Esophagus muscularis mucosa (tissue), 4 donors: ENCODE measurements around the gene ALDH3B1.

Experiments used
- CTCF ChIP-seq, 3 experiments: fragments of 200-600 bp in 2 of 3; fragments of 450-650 bp in 1 of 3; sonication (generic) in 2 of 3; IDR thresholded peaks; one replicate each; pipeline ENCODE4 v1.5.1; 2017 to 2019; ENCODE audit warnings: antibody characterized with exemption in 3 of 3, mild to moderate bottlenecking in 2 of 3, moderate library complexity in 1 of 3
- EP300 ChIP-seq: sonication (generic); formaldehyde crosslinking; IDR thresholded peaks from one replicate; pipeline ENCODE4 v1.6.1; 2017; ENCODE audit warnings: antibody characterized with exemption
- POLR2AphosphoS5 ChIP-seq, 2 donors: sonication (generic); formaldehyde crosslinking; IDR thresholded peaks; one replicate each; pipeline ENCODE4 v1.6.1; 2017; ENCODE audit warnings: antibody characterized with exemption in 2 of 2

- no peak for TF ChIP-seq POLR2AphosphoS5 (IDR thresholded peaks at IDR 0.05)
- no peak for TF ChIP-seq EP300
- TF ChIP-seq CTCF (IDR thresholded peaks at IDR 0.05) = no peak
Measured at GRCh38 chr11:68028802-68029545, 18.8 kb downstream of the ALDH3B1 start.
